Tibial artery (tissue), 4 donors: Measurements from ENCODE around the gene RGS2.

Source experiments
- DNase-seq, 2 donors: peaks; one replicate each; pipeline ENCODE4 v3.0.0-alpha.2; 2019
- H3K27ac ChIP-seq, 2 donors: fragments of 200-600 bp; sonication (generic) in 1 of 2; 1 replicate in 1 of 2; 2 replicates in 1 of 2; pipeline ENCODE4 v1.5.1; 2018 to 2019; ENCODE audit warnings: mild to moderate bottlenecking in 1 of 2
- H3K27me3 ChIP-seq, 2 donors: fragments of 200-600 bp; sonication (generic) in 1 of 2; one replicate each; pipeline versions ENCODE4 v1.5.1 to v1.6.0; 2016 to 2019
- H3K36me3 ChIP-seq, 3 donors: fragments of 200-600 bp; sonication (generic) in 2 of 3; one replicate each; pipeline ENCODE4 v1.5.1; 2016 to 2019; ENCODE audit warnings: mild to moderate bottlenecking in 2 of 3
- H3K4me1 ChIP-seq, 4 donors: fragments of 200-600 bp; sonication (generic) in 2 of 4; 1 replicate in 3 of 4; 2 replicates in 1 of 4; pipeline ENCODE4 v1.5.1; 2016 to 2019
- H3K4me3 ChIP-seq, 2 donors: fragments of 200-600 bp; sonication (generic) in 1 of 2; 1 replicate in 1 of 2; 2 replicates in 1 of 2; pipeline ENCODE4 v1.5.1; 2018 to 2019; ENCODE audit warnings: mild to moderate bottlenecking in 2 of 2
- H3K9me3 ChIP-seq, 3 donors: fragments of 200-600 bp; sonication (generic) in 1 of 3; one replicate each; pipeline ENCODE4 v1.5.1; 2016 to 2019
- intact Hi-C: fragments of 100-400 bp; cut with DNase I; formaldehyde crosslinking; loops from one replicate; pipeline ENCODE4 v1.15.0; 2023; ENCODE audit warnings: low total_unique reads
- TF ChIP-seq, protein P1 (sequence below), 2 experiments: fragments of 200-600 bp in 1 of 2; fragments of 450-650 bp in 1 of 2; IDR thresholded peaks; one replicate each; pipeline ENCODE4 v1.5.1; 2017 to 2019; ENCODE audit warnings: antibody characterized with exemption in 2 of 2, mild to moderate bottlenecking in 1 of 2, moderate library complexity in 1 of 2

The RGS2 gene

DNA sequence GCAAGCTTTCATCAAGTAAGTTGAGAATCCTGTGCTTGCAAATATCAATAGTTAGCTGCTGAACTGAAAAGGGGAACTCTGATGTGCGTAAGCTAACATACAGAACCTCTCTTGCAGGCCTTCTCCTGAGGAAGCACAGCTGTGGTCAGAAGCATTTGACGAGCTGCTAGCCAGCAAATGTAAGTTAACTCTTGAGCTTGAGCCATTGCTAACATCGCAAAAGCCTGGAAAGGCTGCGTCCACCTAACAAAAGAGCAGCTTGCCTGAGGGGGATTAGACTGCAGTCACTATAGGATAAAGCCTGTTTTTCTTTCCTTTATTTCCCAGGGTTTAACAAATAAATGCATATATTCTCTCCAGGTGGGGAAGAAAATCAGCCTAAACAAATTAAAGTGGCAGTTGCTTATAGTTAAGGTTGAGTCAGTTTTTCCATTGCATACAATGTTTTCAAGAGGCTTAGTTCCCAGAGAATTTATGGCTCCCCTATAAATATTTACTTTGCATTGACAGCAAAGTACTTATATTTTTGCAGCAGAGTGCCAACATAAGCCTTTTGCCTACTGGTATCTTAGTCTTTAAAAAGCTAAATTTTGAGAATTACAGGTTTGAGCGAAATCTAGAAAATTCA lies 1.5 kb downstream of the RGS2 start:
- intact Hi-C loops, result no loop called here
- no peaks in the 10 kb centered on the region for H3K27me3 ChIP-seq
- peak; percentile 32 to 66 for DNase-seq
- no peaks in the 10 kb centered on the region for H3K9me3 ChIP-seq
- H3K27ac ChIP-seq, result peak overlapping the region; percentile 84 to 87
- peaks cover 0 to 24% (median 8%) of the 10 kb centered on the region in 4 donors for H3K4me1 ChIP-seq
- peaks cover 0 to 8% (median 7%) of the 10 kb centered on the region in 3 donors for H3K36me3 ChIP-seq
- TF ChIP-seq, protein P1, sequence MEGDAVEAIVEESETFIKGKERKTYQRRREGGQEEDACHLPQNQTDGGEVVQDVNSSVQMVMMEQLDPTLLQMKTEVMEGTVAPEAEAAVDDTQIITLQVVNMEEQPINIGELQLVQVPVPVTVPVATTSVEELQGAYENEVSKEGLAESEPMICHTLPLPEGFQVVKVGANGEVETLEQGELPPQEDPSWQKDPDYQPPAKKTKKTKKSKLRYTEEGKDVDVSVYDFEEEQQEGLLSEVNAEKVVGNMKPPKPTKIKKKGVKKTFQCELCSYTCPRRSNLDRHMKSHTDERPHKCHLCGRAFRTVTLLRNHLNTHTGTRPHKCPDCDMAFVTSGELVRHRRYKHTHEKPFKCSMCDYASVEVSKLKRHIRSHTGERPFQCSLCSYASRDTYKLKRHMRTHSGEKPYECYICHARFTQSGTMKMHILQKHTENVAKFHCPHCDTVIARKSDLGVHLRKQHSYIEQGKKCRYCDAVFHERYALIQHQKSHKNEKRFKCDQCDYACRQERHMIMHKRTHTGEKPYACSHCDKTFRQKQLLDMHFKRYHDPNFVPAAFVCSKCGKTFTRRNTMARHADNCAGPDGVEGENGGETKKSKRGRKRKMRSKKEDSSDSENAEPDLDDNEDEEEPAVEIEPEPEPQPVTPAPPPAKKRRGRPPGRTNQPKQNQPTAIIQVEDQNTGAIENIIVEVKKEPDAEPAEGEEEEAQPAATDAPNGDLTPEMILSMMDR (IDR thresholded peaks at IDR 0.05), result no peak
- H3K4me3 ChIP-seq, result peak overlapping the region; percentile 72 to 88

- Histone ChIP-seq H3K4me1 (peaks cover 0 to 24% (median 8%) of the 10 kb centered on the region in 4 donors), H3K9me3 (no peaks in the 10 kb centered on the region), H3K4me3 (peak overlapping the region; percentile 72 to 88), H3K27me3 (no peaks in the 10 kb centered on the region), H3K27ac (peak overlapping the region; percentile 3 to 19), H3K36me3 (peaks cover 0 to 8% (median 7%) of the 10 kb centered on the region in 3 donors)
- intact Hi-C loops, result no loop called here
- no peak for DNase-seq
- TF ChIP-seq, protein P1 (IDR thresholded peaks at IDR 0.05), result no peak
These were observed 2.2 kb downstream of the RGS2 start for GRCh38 chr1:192811006-192811405.

DNA sequence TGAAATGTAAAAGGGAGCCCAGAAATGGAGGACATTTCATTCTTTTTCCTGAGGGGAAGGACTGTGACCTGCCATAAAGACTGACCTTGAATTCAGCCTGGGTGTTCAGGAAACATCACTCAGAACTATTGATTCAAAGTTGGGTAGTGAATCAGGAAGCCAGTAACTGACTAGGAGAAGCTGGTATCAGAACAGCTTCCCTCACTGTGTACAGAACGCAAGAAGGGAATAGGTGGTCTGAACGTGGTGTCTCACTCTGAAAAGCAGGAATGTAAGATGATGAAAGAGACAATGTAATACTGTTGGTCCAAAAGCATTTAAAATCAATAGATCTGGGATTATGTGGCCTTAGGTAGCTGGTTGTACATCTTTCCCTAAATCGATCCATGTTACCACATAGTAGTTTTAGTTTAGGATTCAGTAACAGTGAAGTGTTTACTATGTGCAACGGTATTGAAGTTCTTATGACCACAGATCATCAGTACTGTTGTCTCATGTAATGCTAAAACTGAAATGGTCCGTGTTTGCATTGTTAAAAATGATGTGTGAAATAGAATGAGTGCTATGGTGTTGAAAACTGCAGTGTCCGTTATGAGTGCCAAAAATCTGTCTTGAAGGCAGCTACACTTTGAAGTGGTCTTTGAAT lies 2.9 kb downstream of the RGS2 start:
- H3K36me3 ChIP-seq, result peaks cover 0 to 8% (median 7%) of the 10 kb centered on the region in 3 donors
- H3K4me1 ChIP-seq, result peaks cover 0 to 16% (median 8%) of the 10 kb centered on the region in 4 donors
- TF ChIP-seq, protein P1 (IDR thresholded peaks at IDR 0.05), result no peak
- H3K4me3 ChIP-seq, result peak overlapping the region in 1 of 2 donors; percentile 88
- intact Hi-C loops, result no loop called here
- H3K27me3 ChIP-seq, result no peaks in the 10 kb centered on the region
- no peaks in the 10 kb centered on the region for H3K9me3 ChIP-seq
- no peak for DNase-seq
- H3K27ac ChIP-seq, result no peak overlapping the region

- intact Hi-C loops, result no loop called here
- H3K27me3 ChIP-seq, result no peaks in the 10 kb centered on the region
- peaks cover 0 to 12% (median 5%) of the 10 kb centered on the region in 4 donors for H3K4me1 ChIP-seq
- H3K9me3 ChIP-seq, result no peaks in the 10 kb centered on the region
- TF ChIP-seq, protein P1 (IDR thresholded peaks at IDR 0.05), result no peak
- H3K27ac ChIP-seq, result no peak overlapping the region
- no peak for DNase-seq
- no peak overlapping the region for H3K4me3 ChIP-seq
- peaks cover 0 to 8% (median 7%) of the 10 kb centered on the region in 3 donors for H3K36me3 ChIP-seq
These were observed 3.8 kb downstream of the RGS2 start for GRCh38 chr1:192812420-192813209.

DNA sequence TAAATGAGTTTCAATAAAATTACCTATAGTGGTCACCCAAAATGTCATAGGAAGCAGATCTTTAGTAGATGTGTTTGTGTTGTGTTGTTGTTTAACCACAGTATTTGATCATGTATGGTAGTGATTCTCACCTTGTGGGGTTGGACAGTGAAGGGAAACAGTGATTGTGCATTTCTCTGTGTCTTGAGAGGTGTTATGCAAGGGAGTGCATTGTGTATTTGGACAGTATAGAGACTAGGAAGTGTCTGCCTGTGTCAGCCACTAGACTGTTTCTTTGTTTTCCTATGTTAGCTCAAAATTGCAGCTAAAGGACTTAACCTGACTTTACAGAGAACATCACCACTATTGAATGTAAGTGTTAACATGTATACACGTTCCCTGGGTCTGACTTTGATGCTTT lies 6.0 kb downstream of the RGS2 start:
- intact Hi-C loops, result no loop called here
- DNase-seq, result no peak
- Histone ChIP-seq H3K9me3 (no peaks in the 10 kb centered on the region), H3K4me3 (no peak overlapping the region), H3K27me3 (no peaks in the 10 kb centered on the region), H3K27ac (no peak overlapping the region), H3K4me1 (peaks cover 0 to 12% (median 5%) of the 10 kb centered on the region in 4 donors), H3K36me3 (peaks cover 0 to 8% (median 7%) of the 10 kb centered on the region in 3 donors)
- TF ChIP-seq, protein P1 (IDR thresholded peaks at IDR 0.05), result no peak
